ENCODE measurements around the gene PRSS2. TPM values are rescaled to one million over a fixed set of nuclear protein-coding genes. Genes with fewer than 3 reads are reported as not detected.

Gene PRSS2
- total RNA-seq, 1 experiment from 2014 or later, result not detected

DNA sequence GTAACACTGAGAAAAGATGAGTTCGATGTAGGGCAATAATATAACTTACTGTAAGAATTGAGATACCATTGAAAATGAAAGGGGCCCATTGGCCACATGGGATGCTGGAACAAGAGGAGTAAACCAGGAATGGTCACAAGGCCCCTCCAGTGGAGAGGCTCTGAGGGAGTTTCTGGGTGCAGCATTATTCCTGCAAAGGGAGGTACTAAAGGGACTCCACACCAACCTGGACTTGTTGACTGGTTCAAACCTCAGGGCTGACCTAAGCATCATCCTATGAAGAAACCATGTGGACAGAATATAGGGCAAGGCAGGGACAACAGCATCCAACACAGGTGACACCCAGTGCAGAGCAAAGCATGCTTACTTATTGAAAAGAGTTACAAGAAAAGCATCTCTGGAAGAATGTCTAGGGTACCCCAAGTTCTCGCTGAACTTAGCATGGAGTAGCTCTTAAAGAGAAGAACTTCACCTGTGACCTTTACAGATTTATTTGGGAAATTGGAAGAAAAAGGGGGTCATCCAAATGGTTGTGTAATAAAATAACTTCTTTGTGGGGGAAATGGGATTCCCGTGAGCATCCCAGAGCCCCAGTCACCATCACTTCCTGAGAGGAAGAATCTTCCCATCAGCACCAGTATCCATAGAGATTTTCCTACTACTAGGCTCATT, 34.7 kb downstream of the PRSS2 start:
- Mint-ChIP-seq H3K36me3 (ENCODE audit: insufficient read depth, unreplicated experiment) (no peaks in the 10 kb centered on the region), H3K4me1 (ENCODE audit: insufficient read depth, unreplicated experiment) (no peaks in the 10 kb centered on the region), H3K27ac (ENCODE audit: low read depth, unreplicated experiment) (no peak overlapping the region), H3K4me3 (ENCODE audit: unreplicated experiment) (no peak overlapping the region), H3K9me3 (ENCODE audit: unreplicated experiment) (no peaks in the 10 kb centered on the region), H3K27me3 (ENCODE audit: insufficient read depth, unreplicated experiment) (peaks cover 61% of the 10 kb centered on the region)
- TF ChIP-seq, protein P1, sequence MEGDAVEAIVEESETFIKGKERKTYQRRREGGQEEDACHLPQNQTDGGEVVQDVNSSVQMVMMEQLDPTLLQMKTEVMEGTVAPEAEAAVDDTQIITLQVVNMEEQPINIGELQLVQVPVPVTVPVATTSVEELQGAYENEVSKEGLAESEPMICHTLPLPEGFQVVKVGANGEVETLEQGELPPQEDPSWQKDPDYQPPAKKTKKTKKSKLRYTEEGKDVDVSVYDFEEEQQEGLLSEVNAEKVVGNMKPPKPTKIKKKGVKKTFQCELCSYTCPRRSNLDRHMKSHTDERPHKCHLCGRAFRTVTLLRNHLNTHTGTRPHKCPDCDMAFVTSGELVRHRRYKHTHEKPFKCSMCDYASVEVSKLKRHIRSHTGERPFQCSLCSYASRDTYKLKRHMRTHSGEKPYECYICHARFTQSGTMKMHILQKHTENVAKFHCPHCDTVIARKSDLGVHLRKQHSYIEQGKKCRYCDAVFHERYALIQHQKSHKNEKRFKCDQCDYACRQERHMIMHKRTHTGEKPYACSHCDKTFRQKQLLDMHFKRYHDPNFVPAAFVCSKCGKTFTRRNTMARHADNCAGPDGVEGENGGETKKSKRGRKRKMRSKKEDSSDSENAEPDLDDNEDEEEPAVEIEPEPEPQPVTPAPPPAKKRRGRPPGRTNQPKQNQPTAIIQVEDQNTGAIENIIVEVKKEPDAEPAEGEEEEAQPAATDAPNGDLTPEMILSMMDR (IDR thresholded peaks at IDR 0.05; ENCODE audit: unreplicated experiment), result no peak
- ChIA-PET POLR2A (interaction anchor here (0.6 to 0.7 kb wide), 2 partner anchors 13 to 187 kb away, joined by 3 read pairs; no protein-coding TSS in a partner anchor), CTCF (interaction anchor here (0.6 kb wide), 1 partner anchor 61 kb away, joined by 3 read pairs; no protein-coding TSS in a partner anchor)
- DNase-seq (ENCODE audit: unreplicated experiment), result no peak
- BruUV-seq (replicated peaks), result no TSS peak
- intact Hi-C loops (cut with micrococcal nuclease), result no loop called here

DNA sequence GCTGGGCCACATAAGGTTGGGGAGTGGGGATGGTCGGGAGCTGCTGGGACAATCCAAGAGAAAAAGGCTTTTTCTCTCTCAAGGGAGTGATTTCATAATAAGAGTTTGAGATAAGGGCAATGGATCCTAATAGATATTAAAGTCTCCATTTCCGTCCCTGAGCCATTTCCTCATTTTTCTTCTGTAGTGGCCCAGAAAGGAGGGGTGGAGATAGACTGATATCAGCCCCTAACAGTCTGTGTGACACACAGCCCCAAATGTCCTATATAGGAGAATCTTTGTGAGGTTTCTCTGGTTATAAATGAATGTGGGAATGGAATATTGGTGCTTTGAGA, 35.2 kb downstream of the PRSS2 start:
- no peaks in the 10 kb centered on the region for H3K4me1 Mint-ChIP-seq (ENCODE audit: insufficient read depth, unreplicated experiment)
- POLR2A ChIA-PET, result interaction anchor here (0.6 to 0.7 kb wide), 2 partner anchors 13 to 187 kb away, joined by 3 read pairs; no protein-coding TSS in a partner anchor
- intact Hi-C loops (cut with micrococcal nuclease), result no loop called here
- H3K27me3 Mint-ChIP-seq (ENCODE audit: insufficient read depth, unreplicated experiment), result peaks cover 60% of the 10 kb centered on the region
- H3K27ac Mint-ChIP-seq (ENCODE audit: low read depth, unreplicated experiment), result no peak overlapping the region
- no peak overlapping the region for H3K4me3 Mint-ChIP-seq (ENCODE audit: unreplicated experiment)
- no TSS peak for BruUV-seq (replicated peaks)
- CTCF ChIA-PET, result interaction anchor here (0.6 to 1.2 kb wide), 2 partner anchors 60 to 159 kb away, joined by 3 read pairs; no protein-coding TSS in a partner anchor
- no peak for DNase-seq (ENCODE audit: unreplicated experiment)
- TF ChIP-seq, protein P1 (IDR thresholded peaks at IDR 0.05; ENCODE audit: unreplicated experiment), result no peak
- no peaks in the 10 kb centered on the region for H3K36me3 Mint-ChIP-seq (ENCODE audit: insufficient read depth, unreplicated experiment)
- no peaks in the 10 kb centered on the region for H3K9me3 Mint-ChIP-seq (ENCODE audit: unreplicated experiment)

DNA sequence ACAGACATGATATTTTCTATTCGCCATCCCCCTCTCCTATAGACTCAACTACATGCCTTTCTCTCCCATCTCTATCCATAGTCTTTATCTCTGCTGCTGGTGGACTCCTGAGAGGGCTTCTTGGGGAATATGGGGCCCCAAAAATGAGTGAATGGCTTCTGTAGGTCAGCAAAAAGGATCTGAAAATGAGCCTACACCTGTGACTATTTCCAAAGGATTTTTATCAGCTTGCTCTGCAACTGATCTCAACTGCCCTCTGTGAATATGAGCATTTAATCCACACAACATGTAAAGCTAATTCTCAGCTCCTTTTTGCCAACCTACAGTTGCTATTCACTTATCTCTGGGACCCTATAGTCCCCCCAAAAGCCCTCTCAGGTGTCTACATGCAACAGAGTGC, 36.2 kb downstream of the PRSS2 start:
- TF ChIP-seq, protein P1 (IDR thresholded peaks at IDR 0.05; ENCODE audit: unreplicated experiment), result no peak
- Mint-ChIP-seq H3K36me3 (ENCODE audit: insufficient read depth, unreplicated experiment) (no peaks in the 10 kb centered on the region), H3K27me3 (ENCODE audit: insufficient read depth, unreplicated experiment) (peaks cover 68% of the 10 kb centered on the region), H3K4me3 (ENCODE audit: unreplicated experiment) (no peak overlapping the region), H3K27ac (ENCODE audit: low read depth, unreplicated experiment) (no peak overlapping the region), H3K9me3 (ENCODE audit: unreplicated experiment) (no peaks in the 10 kb centered on the region), H3K4me1 (ENCODE audit: insufficient read depth, unreplicated experiment) (no peaks in the 10 kb centered on the region)
- intact Hi-C loops (cut with micrococcal nuclease), result no loop called here
- ChIA-PET CTCF (interaction anchor here (0.7 to 2.3 kb wide), 11 partner anchors 9 to 423 kb away, joined by 3 to 8 read pairs (median 3); no protein-coding TSS in a partner anchor), POLR2A (interaction anchor here (0.8 kb wide), 1 partner anchor 29 kb away, joined by 3 read pairs; no protein-coding TSS in a partner anchor)
- no peak for DNase-seq (ENCODE audit: unreplicated experiment)
- no TSS peak for BruUV-seq (replicated peaks)

DNA sequence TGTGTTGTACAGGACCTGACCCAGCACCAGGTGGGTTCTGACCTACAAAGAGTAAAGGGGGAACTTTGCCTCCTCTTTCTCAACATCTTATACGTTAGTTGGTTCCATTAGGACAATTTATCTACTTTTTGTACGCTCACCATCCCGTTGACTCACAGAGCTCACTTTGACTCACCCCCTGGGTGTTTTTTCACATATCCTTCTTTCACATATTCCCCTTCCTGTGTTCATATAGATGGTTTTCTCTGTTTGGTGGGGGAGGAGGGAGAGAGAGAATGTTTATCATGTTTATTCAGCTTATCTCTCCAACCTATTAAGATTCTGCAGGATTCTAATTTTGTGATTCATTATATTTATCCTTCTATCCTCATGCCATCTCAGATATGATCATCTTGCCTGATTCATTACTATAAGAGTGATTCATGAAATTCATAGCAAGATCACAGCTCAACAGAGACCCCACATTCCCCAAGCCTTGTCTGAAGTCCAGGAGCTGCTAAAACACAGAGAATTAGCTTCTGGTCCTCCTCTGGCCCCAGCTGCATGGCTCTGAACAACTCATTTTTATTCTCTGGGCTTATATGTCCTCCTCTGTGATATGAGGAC, 37.2 kb downstream of the PRSS2 start:
- no TSS peak for BruUV-seq (replicated peaks)
- POLR2A ChIA-PET, result no interaction called here
- TF ChIP-seq, protein P1 (IDR thresholded peaks at IDR 0.05; ENCODE audit: unreplicated experiment), result no peak
- Mint-ChIP-seq H3K27ac (ENCODE audit: low read depth, unreplicated experiment) (no peak overlapping the region), H3K4me3 (ENCODE audit: unreplicated experiment) (no peak overlapping the region), H3K9me3 (ENCODE audit: unreplicated experiment) (no peaks in the 10 kb centered on the region), H3K36me3 (ENCODE audit: insufficient read depth, unreplicated experiment) (no peaks in the 10 kb centered on the region), H3K27me3 (ENCODE audit: insufficient read depth, unreplicated experiment) (peaks cover 76% of the 10 kb centered on the region), H3K4me1 (ENCODE audit: insufficient read depth, unreplicated experiment) (no peaks in the 10 kb centered on the region)
- intact Hi-C loops (cut with micrococcal nuclease), result no loop called here
- DNase-seq (ENCODE audit: unreplicated experiment), result no peak
- CTCF ChIA-PET, result interaction anchor here (0.6 to 5.2 kb wide), 20 partner anchors 15 to 424 kb away, joined by 3 to 43 read pairs (median 4); no protein-coding TSS in a partner anchor

Data from MCF 10A (cell line).